Naive B cell (primary cell): Measurements from ENCODE around the gene HINT3. TPM values are rescaled to one million over a fixed set of nuclear protein-coding genes. Genes with fewer than 3 reads are reported as not detected.
A peak's percentile ranks its signal among the peaks of the same experiment; 100 is the strongest.
"Not testable (repeated sequence)": the region's sequence is repeated elsewhere in the genome, so short reads cannot be mapped to it uniquely, and the experiment has no call there.

Experiments used
- ATAC-seq, 2 donors: fragments of 150-1000 bp; cut with Tn5 transposase; 2 replicates each; pipeline ENCODE4 v1.10.0; 2021; ENCODE audit warnings: low read depth in 2 of 2, mild to moderate bottlenecking in 2 of 2, moderate library complexity in 2 of 2
- DNase-seq: peaks from one replicate; pipeline ENCODE4 v3.0.0; 2022
- H3K27ac Mint-ChIP-seq, 6 donors: one replicate each; pipeline ENCODE4 v1.8.0; 2020 to 2022; ENCODE audit warnings: mild to moderate bottlenecking in 6 of 6, mixed read lengths in 6 of 6, moderate library complexity in 5 of 6, inconsistent platforms in 2 of 6
- H3K27me3 Mint-ChIP-seq, 3 donors: one replicate each; pipeline ENCODE4 v1.8.0; 2021 to 2022; ENCODE audit warnings: mixed read lengths in 3 of 3, mild to moderate bottlenecking in 1 of 3
- H3K36me3 Mint-ChIP-seq, 2 donors: one replicate each; pipeline ENCODE4 v1.8.0; 2020 to 2022; ENCODE audit warnings: mixed read lengths in 2 of 2, inconsistent platforms in 1 of 2, mild to moderate bottlenecking in 1 of 2
- H3K4me1 Mint-ChIP-seq, 3 donors: one replicate each; pipeline ENCODE4 v1.8.0; 2020 to 2022; ENCODE audit warnings: mixed read lengths in 3 of 3, inconsistent platforms in 1 of 3, mild to moderate bottlenecking in 1 of 3, moderate library complexity in 1 of 3
- H3K4me3 Mint-ChIP-seq, 8 donors: one replicate each; pipeline ENCODE4 v1.8.0; 2020 to 2022; ENCODE audit warnings: mild to moderate bottlenecking in 8 of 8, mixed read lengths in 8 of 8, moderate library complexity in 8 of 8, inconsistent platforms in 2 of 8
- H3K9me3 Mint-ChIP-seq, 7 donors: one replicate each; pipeline ENCODE4 v1.8.0; 2020 to 2022; ENCODE audit warnings: mixed read lengths in 7 of 7, mild to moderate bottlenecking in 5 of 7, inconsistent platforms in 2 of 7, moderate library complexity in 1 of 7
- polyA plus RNA-seq, 6 donors: library from polyadenylated mRNA; unstranded; fragments of 300-500 nt; fragmentation: Illumina TruSeq; gene quantifications; one replicate each; pipeline ENCODE4 v1.2.3, GENCODE V29; 2021; ENCODE audit warnings: low read depth in 6 of 6

Gene HINT3
- polyA plus RNA-seq, 6 donors from 2014 or later: 12.1 to 17.8 (median 15.3) TPM

DNA sequence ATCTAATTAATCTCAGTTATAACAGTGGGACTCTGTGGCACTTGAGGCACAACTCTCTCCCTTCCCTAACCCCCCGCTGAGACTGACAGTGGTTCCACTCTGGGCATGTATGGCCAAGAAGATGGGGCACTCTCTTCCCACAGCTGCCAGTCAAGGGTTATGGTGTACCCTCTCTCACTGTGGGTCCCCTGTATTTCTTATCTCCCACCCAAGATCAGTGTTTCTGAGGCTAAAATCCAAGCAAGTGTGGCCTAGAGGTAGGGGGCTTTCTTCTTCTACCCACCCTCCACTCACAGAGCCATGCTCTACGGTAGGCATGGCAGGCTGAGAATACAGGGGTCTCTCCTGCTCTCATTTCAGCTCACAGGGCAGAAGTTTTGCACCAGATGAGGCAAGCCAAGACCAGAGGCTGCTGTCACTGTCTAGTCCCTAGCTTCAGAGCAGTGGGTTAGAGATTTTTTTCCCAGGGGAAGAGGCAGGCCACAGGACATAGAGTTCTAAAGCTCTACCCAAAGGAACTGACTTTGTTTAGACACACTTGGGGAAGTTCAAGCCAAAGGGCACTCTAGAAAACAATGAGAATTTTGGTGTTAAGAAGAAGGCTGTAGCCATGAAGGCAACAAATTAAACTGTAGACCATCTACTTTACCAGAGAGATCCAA is 31.7 kb upstream of the HINT3 start:
- no peak for ATAC-seq
- Mint-ChIP-seq H3K9me3 (no peaks in the 10 kb centered on the region), H3K27me3 (no peaks in the 10 kb centered on the region), H3K27ac (no peak overlapping the region), H3K4me3 (no peak overlapping the region), H3K36me3 (peaks cover 15 to 18% of the 10 kb centered on the region in 2 donors), H3K4me1 (peaks cover 4 to 15% (median 11%) of the 10 kb centered on the region in 3 donors)
- no peak for DNase-seq

DNA sequence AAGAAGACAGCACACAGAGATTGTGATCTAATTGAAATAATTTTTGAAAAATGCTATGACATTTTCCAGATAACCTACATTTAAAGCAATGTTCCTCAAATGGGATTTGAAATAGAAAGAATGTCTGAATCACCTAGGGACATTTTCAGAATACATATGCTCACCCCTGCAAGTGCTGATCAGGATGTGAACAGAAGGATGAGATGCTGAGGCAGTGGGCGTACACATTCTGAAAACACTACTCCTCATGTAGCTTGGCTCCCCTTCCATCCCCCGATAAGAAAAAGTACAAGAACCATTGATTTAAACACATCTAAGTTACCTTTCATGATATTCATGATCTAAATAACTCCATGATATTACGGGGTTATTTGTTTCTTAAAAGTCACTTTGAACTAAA is 29.9 kb upstream of the HINT3 start:
- no peak for DNase-seq
- no peaks in the 10 kb centered on the region for H3K27me3 Mint-ChIP-seq
- ATAC-seq: no peak
- H3K4me1 Mint-ChIP-seq: peaks cover 4 to 7% (median 5%) of the 10 kb centered on the region in 3 donors
- no peaks in the 10 kb centered on the region for H3K9me3 Mint-ChIP-seq
- no peak overlapping the region for H3K4me3 Mint-ChIP-seq
- peak overlapping the region in 1 of 6 donors; percentile 6 for H3K27ac Mint-ChIP-seq
- peaks cover 23 to 24% of the 10 kb centered on the region in 2 donors for H3K36me3 Mint-ChIP-seq

DNA sequence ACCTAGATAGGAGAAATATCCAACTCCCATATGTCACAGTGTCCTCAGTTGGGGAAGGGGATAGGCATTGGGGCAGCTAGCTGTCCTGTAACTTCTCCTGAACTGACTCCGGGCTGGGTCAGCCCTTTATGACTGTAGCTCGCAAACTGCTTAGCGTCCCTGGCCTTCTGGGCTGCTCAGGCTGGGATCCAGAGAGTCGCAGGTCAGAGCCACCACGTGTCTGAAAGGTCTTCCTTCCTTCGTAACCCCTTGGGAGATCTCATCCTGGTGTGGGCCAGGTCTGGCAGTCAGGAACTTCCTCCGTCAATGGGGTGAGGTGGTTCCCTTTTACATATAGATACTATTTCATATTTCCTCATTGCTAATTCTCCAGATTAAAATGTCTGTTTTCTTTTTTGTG is 28.8 kb upstream of the HINT3 start:
- no peak for DNase-seq
- Mint-ChIP-seq H3K36me3 (peaks cover 22 to 24% of the 10 kb centered on the region in 2 donors), H3K27ac (peak overlapping the region in 2 of 6 donors; percentile 10 to 28), H3K9me3 (no peaks in the 10 kb centered on the region), H3K4me1 (peaks cover 4 to 7% (median 5%) of the 10 kb centered on the region in 3 donors), H3K4me3 (no peak overlapping the region), H3K27me3 (no peaks in the 10 kb centered on the region)
- ATAC-seq: no peak

DNA sequence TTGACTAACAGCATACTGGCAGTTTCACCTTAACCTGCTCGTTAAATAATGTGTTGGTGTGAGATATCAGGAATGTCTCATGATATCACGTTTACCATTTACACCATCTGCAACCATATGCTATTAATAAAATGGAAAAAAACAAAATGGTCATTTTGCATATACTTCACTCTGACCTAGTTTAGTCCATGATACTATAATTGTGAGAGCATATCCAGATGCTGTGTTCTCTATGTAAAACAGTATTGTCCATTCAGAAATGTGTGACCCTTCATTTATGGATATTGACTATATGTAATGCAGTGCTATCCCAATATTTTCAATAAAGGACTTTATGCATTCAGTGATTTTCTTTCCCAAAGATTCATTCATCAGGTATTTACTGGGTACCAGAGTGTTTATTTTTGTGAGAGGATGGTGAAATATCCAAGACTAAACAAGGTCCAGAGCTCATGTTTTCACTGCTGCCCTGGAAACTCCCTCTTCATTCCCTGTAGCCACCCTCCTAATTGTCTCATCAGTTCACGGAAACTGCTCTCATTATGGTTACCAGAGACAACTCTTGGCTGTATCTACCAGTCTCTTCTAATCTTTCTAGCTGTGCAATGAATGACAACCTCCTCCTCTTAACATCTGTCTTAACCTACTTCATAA is 25.7 kb upstream of the HINT3 start:
- ATAC-seq (no peak), DNase-seq (no peak)
- Mint-ChIP-seq H3K9me3 (no peaks in the 10 kb centered on the region), H3K27ac (no peak overlapping the region), H3K4me1 (peaks cover 4 to 7% (median 5%) of the 10 kb centered on the region in 3 donors), H3K27me3 (no peaks in the 10 kb centered on the region), H3K36me3 (peaks cover 8 to 13% of the 10 kb centered on the region in 2 donors), H3K4me3 (no peak overlapping the region)

DNA sequence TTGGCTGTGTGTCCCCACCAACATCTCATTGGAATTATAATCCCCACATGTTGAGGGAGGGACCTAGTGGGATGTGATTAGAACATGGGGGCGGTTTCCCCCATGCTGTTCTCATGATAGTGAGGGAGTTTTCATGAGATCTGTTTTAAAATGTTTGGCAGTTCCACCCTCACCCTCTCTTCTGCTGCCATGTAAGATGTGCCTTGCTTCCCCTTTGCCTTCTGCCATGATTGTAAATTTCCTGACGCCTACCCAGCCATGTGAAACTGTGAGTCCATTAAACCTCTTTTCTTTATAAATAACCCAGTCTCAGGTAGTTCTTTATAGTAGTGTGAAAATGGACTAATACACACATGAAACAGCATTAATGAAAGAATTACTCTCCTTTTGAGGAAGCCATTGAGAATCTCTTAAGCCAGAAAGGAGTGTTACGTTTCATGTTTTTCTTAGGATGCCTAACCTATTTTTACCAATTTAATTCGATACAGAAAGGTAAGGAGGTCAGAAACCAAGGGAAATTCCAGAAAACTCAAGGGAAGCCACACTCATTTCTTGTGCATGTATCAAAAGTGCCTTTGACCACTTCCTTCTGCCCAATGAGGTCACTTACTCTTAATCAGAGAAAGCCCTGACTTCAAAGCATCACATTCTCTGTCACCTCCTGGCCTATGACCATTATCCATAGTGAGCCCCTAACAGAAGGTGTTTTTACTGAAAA is 24.7 kb upstream of the HINT3 start:
- Mint-ChIP-seq H3K27ac (no peak overlapping the region), H3K9me3 (no peaks in the 10 kb centered on the region), H3K4me1 (peaks cover 4 to 7% (median 5%) of the 10 kb centered on the region in 3 donors), H3K27me3 (no peaks in the 10 kb centered on the region), H3K36me3 (peaks cover 8 to 13% of the 10 kb centered on the region in 2 donors), H3K4me3 (no peak overlapping the region)
- DNase-seq: no peak
- no peak for ATAC-seq

DNA sequence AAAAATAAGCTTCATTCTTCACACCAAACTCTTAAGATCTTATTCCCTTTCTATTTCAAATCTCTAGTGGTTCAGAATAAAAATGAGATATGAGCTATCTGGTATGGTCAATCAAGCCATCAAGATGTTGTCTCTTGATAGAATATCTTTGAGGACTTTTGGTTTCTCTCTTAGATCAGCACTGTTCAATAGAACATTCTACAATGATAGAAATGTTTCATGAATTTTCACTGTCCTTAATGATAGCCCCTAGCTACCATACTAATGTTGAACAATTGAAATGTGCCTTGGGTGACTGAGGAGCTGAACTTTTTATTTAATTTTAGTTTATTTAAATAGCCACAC is 24.1 kb upstream of the HINT3 start:
- peaks cover 8 to 13% of the 10 kb centered on the region in 2 donors for H3K36me3 Mint-ChIP-seq
- H3K4me3 Mint-ChIP-seq: no peak overlapping the region
- H3K9me3 Mint-ChIP-seq: no peaks in the 10 kb centered on the region
- H3K4me1 Mint-ChIP-seq: peaks cover 4 to 7% (median 5%) of the 10 kb centered on the region in 3 donors
- DNase-seq (no peak), ATAC-seq (no peak)
- H3K27ac Mint-ChIP-seq: no peak overlapping the region
- H3K27me3 Mint-ChIP-seq: no peaks in the 10 kb centered on the region

DNA sequence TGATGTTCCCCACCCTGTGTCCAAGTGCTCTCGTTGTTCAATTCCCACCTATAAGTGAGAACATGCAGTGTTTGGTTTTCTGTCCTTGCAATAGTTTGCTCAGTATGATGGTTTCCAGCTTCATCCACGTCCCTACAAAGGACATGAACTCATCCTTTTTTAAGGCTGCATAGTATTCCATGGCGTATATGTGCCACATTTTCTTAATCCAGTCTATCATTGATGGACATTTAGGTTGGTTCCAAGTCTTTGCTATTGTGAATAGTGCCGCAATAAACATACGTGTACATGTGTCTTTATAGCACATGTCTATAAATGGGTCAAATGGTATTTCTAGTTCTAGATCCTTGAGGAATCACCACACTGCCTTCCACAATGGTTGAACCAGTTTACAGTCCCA is 21.1 kb upstream of the HINT3 start:
- peaks cover 0 to 11% (median 5%) of the 10 kb centered on the region in 3 donors for H3K27me3 Mint-ChIP-seq
- peaks cover 8 to 13% of the 10 kb centered on the region in 2 donors for H3K36me3 Mint-ChIP-seq
- not testable (repeated sequence) for H3K4me3 Mint-ChIP-seq, H3K27ac Mint-ChIP-seq, H3K9me3 Mint-ChIP-seq, H3K4me1 Mint-ChIP-seq, DNase-seq, ATAC-seq

DNA sequence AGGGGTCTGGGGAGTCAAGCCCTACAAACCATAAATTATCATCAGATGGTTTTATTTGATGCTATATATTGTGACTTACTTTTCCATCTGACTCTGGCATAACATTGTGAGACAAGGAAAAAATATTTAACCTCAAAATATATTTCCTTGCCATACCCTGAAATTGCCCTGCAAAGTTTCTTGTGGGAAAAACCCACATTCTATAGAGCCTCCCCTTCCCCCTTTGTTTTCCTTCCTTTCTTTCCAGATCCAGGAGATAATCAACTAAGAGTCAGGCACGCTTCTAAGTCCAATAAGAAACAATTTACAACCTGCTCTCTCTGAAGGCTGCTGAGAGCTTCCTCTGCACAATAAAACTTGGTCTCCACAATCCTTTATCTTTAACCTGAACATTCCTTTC is 17.5 kb upstream of the HINT3 start:
- no peaks in the 10 kb centered on the region for H3K4me1 Mint-ChIP-seq
- DNase-seq (no peak), ATAC-seq (no peak)
- H3K27ac Mint-ChIP-seq: no peak overlapping the region
- peaks cover 6 to 24% (median 11%) of the 10 kb centered on the region in 3 donors for H3K27me3 Mint-ChIP-seq
- no peak overlapping the region for H3K4me3 Mint-ChIP-seq
- H3K36me3 Mint-ChIP-seq: no peaks in the 10 kb centered on the region
- H3K9me3 Mint-ChIP-seq: no peaks in the 10 kb centered on the region

DNA sequence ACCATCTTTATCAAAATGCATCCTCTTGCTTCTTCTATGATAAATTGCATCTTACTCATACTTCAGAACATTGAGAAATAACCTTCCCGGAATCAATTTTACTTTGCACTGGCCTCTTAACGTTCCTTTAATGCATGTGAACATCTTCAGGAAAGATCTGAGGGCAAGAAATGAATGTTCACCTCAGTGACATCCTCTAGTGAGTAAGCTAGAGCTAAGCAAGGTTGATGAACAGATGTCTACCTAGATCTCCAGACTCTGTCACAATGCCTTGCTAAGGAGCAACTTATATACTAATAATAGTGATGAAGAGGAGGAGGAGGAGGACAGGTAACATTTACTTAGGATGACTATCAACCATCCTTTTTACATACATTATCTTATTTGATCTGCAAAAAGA is 16.8 kb upstream of the HINT3 start:
- no peaks in the 10 kb centered on the region for H3K9me3 Mint-ChIP-seq
- DNase-seq: no peak
- no peak overlapping the region for H3K4me3 Mint-ChIP-seq

DNA sequence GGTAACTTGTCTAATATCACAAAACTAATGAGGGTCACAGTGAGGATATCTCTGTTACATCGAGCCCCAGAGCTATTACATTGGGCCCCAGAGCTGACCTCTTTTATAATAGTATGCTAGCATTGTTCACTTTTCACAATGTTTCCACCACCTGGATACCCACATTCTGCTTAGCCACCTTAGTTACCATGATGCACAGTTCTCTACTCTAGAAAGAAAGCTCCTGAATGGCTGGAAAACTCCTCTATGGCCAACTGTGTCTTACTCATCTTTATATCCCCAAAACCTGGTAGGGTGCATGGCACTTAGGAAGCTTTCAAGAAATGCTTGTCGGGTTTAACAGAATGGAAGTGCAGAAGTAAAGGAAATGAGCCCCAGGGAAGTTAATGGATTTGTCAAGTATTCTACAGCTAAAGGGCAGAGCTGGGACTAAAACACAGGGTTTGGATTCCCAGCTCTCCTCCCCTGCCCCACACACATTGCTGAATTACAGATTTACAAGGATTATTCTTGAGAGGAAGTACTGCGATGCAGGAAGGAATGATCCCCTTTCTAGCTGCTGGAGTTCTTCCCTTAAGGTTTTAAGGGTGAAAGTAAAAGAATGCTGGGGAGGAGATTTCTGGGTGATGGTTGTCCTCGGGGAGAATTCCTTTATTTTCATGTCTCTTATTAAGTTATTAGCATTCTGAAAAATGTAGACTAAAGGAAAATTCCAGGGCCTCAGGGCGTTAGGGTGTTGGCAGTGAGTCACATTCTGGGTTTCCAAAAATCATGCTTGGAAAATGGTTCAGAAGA is 16.1 kb upstream of the HINT3 start:
- ATAC-seq: no peak
- H3K4me3 Mint-ChIP-seq: no peak overlapping the region
- peaks cover 6 to 24% (median 11%) of the 10 kb centered on the region in 3 donors for H3K27me3 Mint-ChIP-seq

More for the DNA sequence above, 16.8 kb upstream of the HINT3 start:
- Mint-ChIP-seq H3K27ac (no peak overlapping the region), H3K36me3 (no peaks in the 10 kb centered on the region), H3K4me1 (no peaks in the 10 kb centered on the region), H3K27me3 (peaks cover 6 to 24% (median 11%) of the 10 kb centered on the region in 3 donors)
- ATAC-seq: no peak

DNA sequence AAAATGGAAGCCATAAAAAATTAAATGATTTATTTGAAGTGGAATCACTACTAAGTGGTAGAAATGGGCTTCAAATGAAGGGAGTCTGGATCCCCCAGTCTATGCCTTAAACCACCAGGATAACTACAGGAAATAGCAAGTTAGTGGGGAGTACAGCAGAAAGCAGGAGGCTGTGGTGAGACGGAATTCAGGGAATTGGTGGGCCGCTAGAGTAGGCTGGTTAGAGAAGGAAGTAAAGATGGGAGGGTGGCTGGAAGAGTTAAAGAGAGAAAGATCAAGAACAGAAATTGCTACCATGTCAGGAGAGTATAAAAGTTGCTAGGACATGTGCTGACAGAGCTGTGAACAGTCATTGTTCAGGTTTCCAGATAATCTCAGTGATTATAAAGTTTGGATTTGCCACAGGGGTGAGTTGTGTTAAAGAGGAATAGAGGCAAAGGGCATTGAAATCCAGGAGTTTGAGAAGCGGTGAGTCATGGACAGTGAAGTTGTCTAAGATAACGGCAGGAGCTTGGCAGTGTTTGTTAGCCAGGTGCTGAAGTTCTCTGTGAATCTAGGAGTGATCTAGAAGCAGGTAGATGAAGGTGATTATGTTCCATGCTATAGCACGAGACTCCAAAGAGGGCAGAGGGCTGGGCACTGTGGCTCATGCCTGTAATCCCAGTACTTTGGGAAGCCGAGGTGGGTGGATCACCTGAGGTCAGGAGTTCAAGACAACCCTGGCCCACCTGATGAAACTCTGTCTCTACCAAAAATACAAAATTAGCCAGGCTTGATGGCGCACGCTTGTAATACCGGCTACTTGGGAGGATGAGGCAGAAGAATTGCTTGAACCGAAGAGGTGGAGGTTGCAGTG is 13.7 kb upstream of the HINT3 start:
- Mint-ChIP-seq H3K4me1 (no peaks in the 10 kb centered on the region), H3K9me3 (no peaks in the 10 kb centered on the region), H3K4me3 (no peak overlapping the region), H3K36me3 (no peaks in the 10 kb centered on the region), H3K27ac (peak overlapping the region in 1 of 6 donors; percentile 51), H3K27me3 (peaks cover 6 to 24% (median 18%) of the 10 kb centered on the region in 3 donors)
- no peak for DNase-seq
- ATAC-seq: no peak

More for the DNA sequence above, 16.1 kb upstream of the HINT3 start:
- H3K27ac Mint-ChIP-seq: no peak overlapping the region
- H3K4me1 Mint-ChIP-seq: no peaks in the 10 kb centered on the region
- H3K9me3 Mint-ChIP-seq: no peaks in the 10 kb centered on the region
- no peaks in the 10 kb centered on the region for H3K36me3 Mint-ChIP-seq
- no peak for DNase-seq

DNA sequence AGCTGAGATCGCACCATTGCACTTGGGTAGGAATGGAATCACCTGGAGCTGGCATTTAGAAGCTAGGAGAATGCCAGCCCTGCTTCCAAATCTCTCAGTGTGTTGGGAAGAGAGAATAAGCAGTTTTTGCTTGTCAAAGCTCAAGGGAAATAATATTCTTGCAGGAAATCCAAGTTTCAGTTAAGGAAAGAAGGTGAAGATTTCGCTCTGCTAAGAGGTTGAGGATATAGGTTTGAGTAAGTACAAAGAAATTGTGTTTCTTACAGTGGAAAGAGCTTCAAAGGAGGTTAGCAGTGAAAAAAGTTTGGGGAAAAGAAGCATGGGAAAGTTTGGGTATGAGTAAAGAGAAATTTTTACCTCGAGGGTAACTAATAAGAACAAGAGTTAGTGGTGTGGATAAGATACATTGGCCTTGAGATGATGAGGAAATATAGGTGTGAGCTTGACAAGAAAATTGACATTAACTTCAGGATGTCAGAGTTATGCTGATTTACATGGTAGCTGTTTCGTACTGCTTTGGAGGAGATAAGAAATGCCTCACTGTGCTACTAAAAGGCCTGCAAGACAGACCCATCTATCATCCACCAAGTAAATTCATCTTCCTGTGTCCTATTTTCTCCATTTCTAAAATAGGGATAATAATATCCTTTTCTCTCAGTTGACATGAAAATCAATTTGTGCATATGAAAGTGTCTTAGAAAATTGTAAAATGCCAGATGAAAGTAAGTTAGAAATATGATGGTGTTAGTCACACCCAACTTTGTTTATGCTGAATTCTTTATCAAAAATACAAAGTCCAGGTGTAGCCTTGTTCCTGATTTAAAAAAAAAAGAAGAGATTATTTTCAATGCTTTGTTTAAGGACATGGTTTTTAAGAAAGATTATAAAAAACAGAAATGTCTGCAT is 12.8 kb upstream of the HINT3 start:
- peak overlapping the region in 1 of 6 donors; percentile 51 for H3K27ac Mint-ChIP-seq
- DNase-seq: no peak
- no peak for ATAC-seq
- no peak overlapping the region for H3K4me3 Mint-ChIP-seq
- no peaks in the 10 kb centered on the region for H3K4me1 Mint-ChIP-seq
- peaks cover 6 to 24% (median 18%) of the 10 kb centered on the region in 3 donors for H3K27me3 Mint-ChIP-seq
- H3K36me3 Mint-ChIP-seq: no peaks in the 10 kb centered on the region
- no peaks in the 10 kb centered on the region for H3K9me3 Mint-ChIP-seq
